Chondrocyte (in vitro differentiated cells): ENCODE measurements around the gene UBE2L3. TPM values are rescaled to one million over a fixed set of nuclear protein-coding genes. Genes with fewer than 3 reads are reported as not detected.
A peak's percentile ranks its signal among the peaks of the same experiment; 100 is the strongest.
"Not testable (repeated sequence)": the region's sequence is repeated elsewhere in the genome, so short reads cannot be mapped to it uniquely, and the experiment has no call there.

ENCODE experiments used
- DNase-seq: peaks from one replicate; pipeline ENCODE4 v3.0.0; 2021; ENCODE audit warnings: mixed read lengths, low spot score
- H3K27ac Mint-ChIP-seq: one replicate; pipeline ENCODE4 v1.8.0; 2021; ENCODE audit warnings: mild to moderate bottlenecking, moderate library complexity, mixed read lengths; ENCODE audit not compliant: unreplicated experiment
- H3K27me3 Mint-ChIP-seq: 2 replicates; pipeline ENCODE4 v1.8.0; 2021; ENCODE audit warnings: low read depth, mixed read lengths
- H3K36me3 Mint-ChIP-seq: 2 replicates; pipeline ENCODE4 v1.8.0; 2021; ENCODE audit warnings: low read depth, mixed read lengths
- H3K4me1 Mint-ChIP-seq: 2 replicates; pipeline ENCODE4 v1.8.0; 2021; ENCODE audit warnings: low read depth, mild to moderate bottlenecking, mixed read lengths
- H3K4me3 Mint-ChIP-seq: one replicate; pipeline ENCODE4 v1.8.0; 2021; ENCODE audit warnings: mild to moderate bottlenecking, moderate library complexity, mixed read lengths; ENCODE audit not compliant: unreplicated experiment
- H3K9me3 Mint-ChIP-seq: 2 replicates; pipeline ENCODE4 v1.8.0; 2021; ENCODE audit warnings: low read depth, mixed read lengths
- CTCF ChIP-seq: fragments of 200-600 bp; sonication (generic); IDR thresholded peaks from 2 replicates; pipeline ENCODE4 v1.5.0; 2021; ENCODE audit warnings: antibody characterized with exemption, mild to moderate bottlenecking, moderate library complexity
- total RNA-seq: library from RNA; stranded (reverse); gene quantifications from 3 replicates; pipeline ENCODE4 v1.2.1, GENCODE V29; 2021

Gene UBE2L3
- total RNA-seq, 1 donor from 2014 or later = 53.2 TPM

- no peaks in the 10 kb centered on the region for H3K27me3 Mint-ChIP-seq
- H3K9me3 Mint-ChIP-seq = no peaks in the 10 kb centered on the region
- H3K4me1 Mint-ChIP-seq = peaks cover 33% of the 10 kb centered on the region
- DNase-seq = no peak
- no peak overlapping the region for H3K4me3 Mint-ChIP-seq
- TF ChIP-seq CTCF = no peak
- no peaks in the 10 kb centered on the region for H3K36me3 Mint-ChIP-seq
- H3K27ac Mint-ChIP-seq = no peak overlapping the region
These were observed 11.9 kb downstream of the UBE2L3 start for GRCh38 chr22:21579474-21579851.

DNA sequence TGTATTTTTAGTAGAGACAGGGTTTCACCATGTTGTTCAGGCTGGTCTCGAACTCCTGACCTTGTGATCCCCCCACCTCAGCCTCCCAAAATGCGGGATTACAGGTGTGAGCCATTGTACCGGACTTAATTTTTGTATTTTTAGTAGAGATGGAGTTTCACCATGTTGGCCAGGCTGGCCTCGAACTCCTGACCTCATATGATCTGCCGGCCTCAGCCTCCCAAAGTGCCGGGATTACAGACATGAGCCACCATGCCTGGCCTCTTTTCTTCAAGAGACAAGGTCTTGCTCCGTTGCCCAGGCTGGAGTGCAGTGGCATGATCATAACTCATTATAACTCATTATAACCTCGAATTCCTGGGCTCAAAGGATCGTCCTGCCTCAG is 13.1 kb downstream of the UBE2L3 start:
- H3K9me3 Mint-ChIP-seq, H3K36me3 Mint-ChIP-seq, H3K4me3 Mint-ChIP-seq, H3K27ac Mint-ChIP-seq, DNase-seq, H3K27me3 Mint-ChIP-seq: not testable (repeated sequence)
- H3K4me1 Mint-ChIP-seq = peaks cover 31% of the 10 kb centered on the region

DNA sequence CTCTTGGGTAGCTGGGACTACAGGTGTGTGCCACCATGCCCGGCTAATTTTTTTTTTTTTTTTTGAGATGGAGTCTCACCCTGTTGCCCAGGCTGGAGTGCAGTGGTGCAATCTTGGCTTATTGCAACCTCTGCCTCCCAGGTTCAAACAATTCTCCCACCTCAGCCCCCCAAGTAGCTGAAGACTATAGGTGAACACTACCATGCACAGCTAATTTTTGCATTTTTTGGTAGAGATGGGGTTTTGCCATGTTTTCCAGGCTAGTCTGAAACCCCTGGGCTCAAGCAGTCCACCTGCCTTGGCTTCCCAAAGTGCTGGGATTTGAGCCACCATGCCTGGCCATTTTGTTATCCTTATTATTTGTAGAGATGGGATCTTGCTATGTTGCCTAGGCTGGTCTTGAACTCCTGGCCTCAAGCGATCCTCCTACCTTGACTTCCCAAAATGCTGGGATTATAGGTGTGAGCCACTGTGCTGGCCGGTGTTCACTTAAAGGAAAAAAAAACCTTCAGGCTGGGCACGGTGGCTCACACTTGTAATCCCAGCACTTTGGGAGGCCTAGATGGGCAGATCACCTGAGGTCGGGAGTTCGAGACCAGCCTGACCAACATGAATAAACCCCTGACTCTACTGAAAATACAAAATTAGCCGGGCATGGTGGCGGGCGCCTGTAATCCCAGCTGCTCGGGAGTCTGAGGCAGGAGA is 13.6 kb downstream of the UBE2L3 start:
- not testable (repeated sequence) for H3K4me3 Mint-ChIP-seq, H3K9me3 Mint-ChIP-seq, H3K27ac Mint-ChIP-seq, DNase-seq, H3K27me3 Mint-ChIP-seq, H3K36me3 Mint-ChIP-seq
- H3K4me1 Mint-ChIP-seq = peaks cover 33% of the 10 kb centered on the region

- peaks cover 2% of the 10 kb centered on the region for H3K36me3 Mint-ChIP-seq
These were observed 15.6 kb downstream of the UBE2L3 start for GRCh38 chr22:21582801-21583740.

DNA sequence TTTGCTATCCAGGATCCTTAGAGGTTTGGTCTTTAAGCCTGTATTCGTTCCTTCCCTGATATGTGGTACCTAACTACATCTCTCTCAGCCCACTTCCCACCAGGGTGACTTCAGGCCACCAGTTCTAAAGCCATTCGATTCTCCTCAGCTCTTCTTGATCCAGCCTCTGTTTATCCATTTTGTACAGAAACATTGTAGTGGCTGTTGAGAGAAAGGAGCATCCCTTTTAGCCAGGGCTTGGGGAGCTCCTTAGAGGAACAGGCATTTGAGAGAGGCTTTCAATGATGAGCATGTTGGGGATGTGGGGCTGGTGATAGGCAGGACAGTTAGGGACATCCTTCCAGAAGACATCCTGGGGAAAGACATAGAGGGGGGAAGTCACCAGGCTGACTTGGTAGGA is 17.9 kb downstream of the UBE2L3 start:
- Mint-ChIP-seq H3K4me3 (no peak overlapping the region), H3K4me1 (peaks cover 30% of the 10 kb centered on the region), H3K9me3 (no peaks in the 10 kb centered on the region), H3K27me3 (no peaks in the 10 kb centered on the region), H3K36me3 (peaks cover 2% of the 10 kb centered on the region), H3K27ac (no peak overlapping the region)
- no peak for DNase-seq
- no peak for TF ChIP-seq CTCF

More at GRCh38 chr22:21582801-21583740, 15.6 kb downstream of the UBE2L3 start:
- H3K4me1 Mint-ChIP-seq = peaks cover 26% of the 10 kb centered on the region
- H3K9me3 Mint-ChIP-seq = no peaks in the 10 kb centered on the region
- H3K27me3 Mint-ChIP-seq = no peaks in the 10 kb centered on the region
- H3K27ac Mint-ChIP-seq = peak overlapping the region; percentile 61
- DNase-seq = no peak
- no peak for TF ChIP-seq CTCF
- H3K4me3 Mint-ChIP-seq = no peak overlapping the region

DNA sequence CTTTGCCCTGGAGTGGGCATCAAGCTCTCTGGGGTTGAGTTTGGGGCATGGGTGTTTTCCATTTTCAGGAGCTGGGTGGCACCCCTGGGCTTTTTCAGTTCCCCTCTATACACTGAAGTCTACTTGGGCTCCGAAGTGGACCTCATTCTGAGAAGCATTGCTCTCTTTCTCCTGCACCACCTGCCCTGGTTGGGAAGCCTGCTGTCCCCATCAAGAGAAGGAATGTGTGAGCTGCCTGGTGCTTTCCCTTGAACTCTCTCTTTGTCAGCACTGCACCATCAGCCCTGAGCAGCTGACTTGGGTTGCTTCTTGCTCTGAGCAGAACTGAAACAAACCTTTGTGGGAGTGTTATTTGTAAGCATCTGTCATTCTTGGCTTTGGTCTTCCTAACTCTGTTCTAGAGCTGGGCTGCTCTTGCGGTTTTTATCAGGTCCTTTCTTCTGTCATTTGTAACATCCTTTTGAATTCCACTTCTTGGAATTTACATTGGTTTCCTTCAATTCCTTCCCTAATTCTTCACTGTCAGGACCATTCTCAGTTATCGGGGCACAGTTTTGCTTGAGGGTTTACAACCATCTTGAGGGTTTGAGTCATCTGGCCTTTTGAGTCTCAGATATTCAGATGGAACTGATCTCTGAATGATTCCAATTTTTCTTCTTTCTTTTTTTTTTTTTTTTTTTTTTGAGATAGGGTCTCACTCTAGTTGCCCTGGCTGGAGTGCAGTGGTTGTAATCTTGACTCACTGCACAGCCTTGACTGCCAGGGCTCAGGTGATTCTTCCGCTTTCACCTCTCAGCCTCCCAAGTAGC is 20.5 kb downstream of the UBE2L3 start:
- peaks cover 2% of the 10 kb centered on the region for H3K36me3 Mint-ChIP-seq
- no peak overlapping the region for H3K4me3 Mint-ChIP-seq

More for the DNA sequence above, 20.5 kb downstream of the UBE2L3 start:
- peaks cover 40% of the 10 kb centered on the region for H3K4me1 Mint-ChIP-seq
- H3K27me3 Mint-ChIP-seq = no peaks in the 10 kb centered on the region
- no peak for TF ChIP-seq CTCF
- H3K27ac Mint-ChIP-seq = no peak overlapping the region
- DNase-seq = no peak
- H3K9me3 Mint-ChIP-seq = no peaks in the 10 kb centered on the region
